Measurements from ENCODE around the gene ANKRD23.

Gene ANKRD23

DNA sequence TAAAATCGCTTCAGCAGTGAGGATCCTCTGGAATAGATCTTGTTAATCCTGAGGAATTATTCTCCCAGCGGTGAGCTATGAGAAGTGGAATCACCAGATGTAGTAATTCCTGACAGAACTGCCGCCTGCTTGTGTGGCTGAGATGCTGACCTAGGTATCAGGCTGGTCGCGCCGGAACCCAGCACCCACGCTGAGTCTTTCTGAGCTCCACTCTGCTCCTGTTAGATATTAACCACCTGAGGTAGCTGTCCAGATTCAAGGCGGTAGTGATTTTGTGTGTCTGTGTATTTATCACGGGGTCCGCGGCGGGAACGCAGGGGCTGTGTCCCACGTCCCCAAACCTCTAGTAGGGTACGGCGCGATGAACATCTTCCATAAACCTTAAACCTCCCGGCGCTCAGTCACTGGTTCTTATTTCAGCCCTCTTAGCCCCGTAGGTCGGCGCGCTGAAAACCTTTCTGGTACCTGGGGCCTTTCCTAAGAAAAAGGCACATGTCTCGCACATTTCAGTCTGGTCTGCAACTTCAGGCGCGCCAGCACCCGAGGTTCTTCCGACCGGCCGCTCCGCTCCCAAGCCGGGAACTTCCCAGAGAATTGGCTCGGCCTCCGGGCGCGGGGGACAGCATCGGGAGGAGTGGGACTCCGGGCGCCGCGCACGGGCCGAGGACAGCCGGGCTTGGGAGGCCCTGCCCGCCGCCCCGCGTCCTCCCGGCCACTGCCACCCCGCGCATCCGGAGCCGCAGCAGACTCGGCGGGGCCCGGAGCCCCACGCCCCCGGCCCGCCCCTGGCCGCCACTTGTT, 28.3 kb downstream of the ANKRD23 start:
- TF ChIP-seq CTCF (IDR thresholded peaks at IDR 0.05; ENCODE audit: low read depth, low read length), result no peak
- peak overlapping the region; percentile 60 to 66 for H3K4me3 ChIP-seq (replicated peaks in 1 of 2; ENCODE audit: low read depth in 2 of 2, low read length in 2 of 2)
- DNase-seq (ENCODE audit: low read depth in 2 of 2), result peak; percentile 59 to 63

DNA sequence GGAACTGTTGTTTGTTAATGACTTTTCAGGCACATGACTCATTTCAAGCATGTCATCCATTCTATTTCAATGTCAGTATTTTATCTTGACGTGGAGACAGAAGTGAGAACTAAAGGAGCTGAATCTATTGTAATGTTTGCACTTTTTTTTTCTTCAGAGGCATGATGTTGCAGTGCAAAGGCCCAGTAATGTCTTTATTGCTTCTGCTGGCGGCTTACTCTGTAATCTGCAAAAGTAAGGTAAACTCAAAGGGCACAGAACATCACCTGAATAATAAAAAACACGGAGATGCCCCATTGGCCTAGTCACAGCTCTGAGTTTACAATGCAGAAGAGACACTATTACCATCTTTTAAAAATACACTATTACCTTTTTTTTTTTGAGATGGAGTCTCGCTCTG, 30.2 kb downstream of the ANKRD23 start:
- TF ChIP-seq CTCF (IDR thresholded peaks at IDR 0.05; ENCODE audit: low read depth, low read length), result no peak
- H3K4me3 ChIP-seq (replicated peaks in 1 of 2; ENCODE audit: low read depth in 2 of 2, low read length in 2 of 2), result no peak overlapping the region
- DNase-seq (ENCODE audit: low read depth in 2 of 2), result no peak

- DNase-seq (ENCODE audit: low read depth in 2 of 2), result peak; percentile 54 to 82
- H3K4me3 ChIP-seq (replicated peaks in 1 of 2; ENCODE audit: low read depth in 2 of 2, low read length in 2 of 2), result no peak overlapping the region
- TF ChIP-seq CTCF (IDR thresholded peaks at IDR 0.05; ENCODE audit: low read depth, low read length), result no peak
Measured at GRCh38 chr2:96811917-96812316, 31.9 kb downstream of the ANKRD23 start.

DNA sequence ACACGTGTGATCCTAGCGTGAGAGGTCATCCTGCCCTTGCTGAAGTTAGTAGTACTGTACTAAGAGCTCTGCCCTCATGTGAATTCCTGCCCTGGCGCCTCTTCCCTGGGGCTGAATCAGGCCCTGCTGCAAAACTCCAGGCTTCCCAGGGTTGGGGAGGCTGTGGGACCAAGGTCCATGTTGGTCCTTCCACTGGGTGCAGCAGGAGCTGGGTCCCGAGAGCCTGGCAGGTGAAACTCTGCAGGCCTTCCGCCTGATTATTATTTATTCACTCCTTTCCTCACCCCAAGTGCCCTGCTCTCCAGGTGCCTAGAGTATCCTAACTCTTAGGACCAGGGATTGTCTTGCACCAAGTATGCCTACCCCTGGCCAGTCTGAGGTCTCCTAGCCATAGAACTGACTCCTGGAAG, 33.0 kb downstream of the ANKRD23 start:
- TF ChIP-seq CTCF (IDR thresholded peaks at IDR 0.05; ENCODE audit: low read depth, low read length), result no peak
- no peak for DNase-seq (ENCODE audit: low read depth in 2 of 2)
- no peak overlapping the region for H3K4me3 ChIP-seq (replicated peaks in 1 of 2; ENCODE audit: low read depth in 2 of 2, low read length in 2 of 2)

DNA sequence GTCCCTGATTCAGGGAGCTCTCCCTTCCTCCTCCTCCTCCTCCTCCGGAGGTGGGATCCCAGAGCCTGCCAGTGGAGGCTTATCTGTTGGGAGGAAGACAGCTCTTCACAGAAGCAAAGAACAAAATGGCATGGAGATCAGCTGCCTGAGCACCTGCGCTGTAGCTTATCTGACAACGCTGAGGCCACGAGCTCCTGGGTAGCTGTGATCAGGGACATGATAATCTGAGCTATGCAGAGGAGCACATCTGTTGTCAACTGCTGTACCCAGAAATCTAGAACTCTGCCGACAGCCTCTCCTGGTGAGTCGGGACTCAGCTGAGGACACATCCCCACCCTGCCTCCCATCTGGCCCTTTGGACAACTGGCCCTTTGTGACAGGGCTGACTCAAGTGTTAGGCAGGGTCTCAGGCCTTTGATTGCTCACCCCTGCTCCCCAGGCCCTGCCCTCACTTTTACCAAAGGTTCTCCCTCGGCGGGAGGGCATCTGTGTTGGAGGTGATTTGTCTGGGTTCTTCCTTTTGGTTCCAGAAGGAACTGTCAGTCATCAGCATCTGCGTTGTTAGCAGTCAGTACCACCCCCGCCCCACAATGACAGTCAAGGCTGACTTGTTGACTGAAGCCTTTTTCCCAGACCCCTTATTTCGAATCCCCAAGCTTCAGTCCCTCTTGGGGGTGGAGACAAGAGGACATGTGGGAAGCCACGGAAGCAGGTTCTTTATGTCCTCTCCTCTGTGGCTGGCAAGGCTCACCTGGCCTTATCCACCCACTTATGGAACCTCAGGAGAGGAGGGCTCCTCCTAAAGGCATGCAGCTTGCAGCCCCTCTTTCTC, 33.7 kb downstream of the ANKRD23 start:
- H3K4me3 ChIP-seq (replicated peaks in 1 of 2; ENCODE audit: low read depth in 2 of 2, low read length in 2 of 2), result no peak overlapping the region
- TF ChIP-seq CTCF (IDR thresholded peaks at IDR 0.05; ENCODE audit: low read depth, low read length), result no peak
- DNase-seq (ENCODE audit: low read depth in 2 of 2), result no peak

DNA sequence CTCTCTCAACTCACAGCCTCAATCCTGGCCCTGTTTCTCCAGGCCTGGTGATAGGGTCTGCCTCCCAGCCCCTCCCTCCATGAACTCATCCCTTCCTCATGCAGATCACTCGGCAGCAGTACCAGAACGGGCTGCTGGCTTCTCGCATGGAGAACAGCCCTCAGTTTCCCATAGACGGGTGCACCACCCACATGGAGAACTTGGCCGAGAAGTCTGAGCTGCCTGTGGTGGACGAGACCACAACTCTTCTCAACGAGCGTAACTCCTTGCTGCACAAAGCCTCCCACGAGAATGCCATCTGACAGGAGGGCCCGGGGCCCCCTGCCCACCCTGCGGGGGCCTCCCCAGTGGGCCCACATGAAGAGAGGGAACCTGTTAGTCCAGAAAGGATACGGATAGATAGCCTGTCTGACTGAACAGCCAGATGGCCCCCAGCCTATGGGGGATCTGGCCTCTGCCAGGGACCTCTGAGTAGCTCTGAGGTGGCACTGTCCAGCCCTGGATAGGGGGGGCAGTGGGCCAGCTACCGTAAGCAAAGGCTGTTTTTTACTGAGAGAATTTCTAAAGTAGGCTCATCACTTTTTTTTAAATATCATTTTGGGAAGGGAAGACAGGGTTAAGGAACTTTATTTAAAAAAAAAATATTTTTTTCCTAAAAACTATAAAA, 34.5 kb downstream of the ANKRD23 start:
- DNase-seq (ENCODE audit: low read depth in 2 of 2), result no peak
- no peak for TF ChIP-seq CTCF (IDR thresholded peaks at IDR 0.05; ENCODE audit: low read depth, low read length)
- H3K4me3 ChIP-seq (replicated peaks in 1 of 2; ENCODE audit: low read depth in 2 of 2, low read length in 2 of 2), result no peak overlapping the region
